Naive thymus-derived CD4-positive, alpha-beta T cell (primary cell): ENCODE results near the gene AMBRA1. TPM values are rescaled to one million over a fixed set of nuclear protein-coding genes. Genes with fewer than 3 reads are reported as not detected.

ENCODE experiments used
- microRNA-seq: library from miRNA; unstranded; fragments of <30 nt; microRNA quantifications from one replicate; pipeline ENCODE4 v1.2.0, GENCODE V29; 2022; ENCODE audit warnings: borderline microRNAs expressed
- polyA plus RNA-seq, 2 donors: library from polyadenylated mRNA; unstranded; fragments of 300-500 nt; fragmentation: Illumina TruSeq; gene quantifications; one replicate each; pipeline ENCODE4 v1.2.3, GENCODE V29; 2021
- total RNA-seq, 6 experiments: library from RNA in 5 of 6; stranded (reverse) in 5 of 6; gene quantifications; 1 replicate in 5 of 6; 2 replicates in 1 of 6; pipeline ENCODE4 v1.2.3 and lab custom pipeline; 2021 to 2026

AMBRA1 gene
- total and polyA plus RNA-seq, 7 experiments from 2014 or later: 8.9 to 48.7 (median 41.2) TPM

Small RNAs within 50 kb of the gene (microRNA-seq; reads per million reads assigned to microRNA genes)
- gene MIR3160-1 (not detected), gene MIR3160-2 (not detected), gene MIR4688 (not detected)

Other genes with a start within 250 kb of the AMBRA1 start
- gene DGKZ, start 246.6 kb downstream of the AMBRA1 start, total RNA-seq: 100 to 1,000 TPM; 146 to 291 (median 263) TPM
- 10 to 100 TPM; 41.5 to 70.5 TPM for gene DGKZ, start 246.6 kb downstream of the AMBRA1 start, polyA plus RNA-seq
- 10 to 100 TPM in 2 of 5 experiments, 1 to 10 TPM in 3; 4.9 to 13.5 (median 8.8) TPM for gene MDK, start 212.4 kb downstream of the AMBRA1 start, total RNA-seq
- under 1 TPM in 1 of 2 donors, not detected in 1; 0.35 TPM for gene MDK, start 212.4 kb downstream of the AMBRA1 start, polyA plus RNA-seq
- 1 to 10 TPM in 2 of 5 experiments, under 1 TPM in 1, not detected in 2; 0.48 to 3.5 (median 3.1) TPM for gene CHRM4, start 202.2 kb downstream of the AMBRA1 start, total RNA-seq
- under 1 TPM; 0.15 to 0.17 TPM for gene CHRM4, start 202.2 kb downstream of the AMBRA1 start, polyA plus RNA-seq
- gene HARBI1, start 23.2 kb upstream of the AMBRA1 start, total RNA-seq: 10 to 100 TPM in 2 of 5 experiments, 1 to 10 TPM in 3; 5.8 to 18.1 (median 8.0) TPM
- gene HARBI1, start 23.2 kb upstream of the AMBRA1 start, polyA plus RNA-seq: 1 to 10 TPM; 2.9 to 7.5 TPM
- gene ATG13, start 23.5 kb upstream of the AMBRA1 start, total RNA-seq: 100 to 1,000 TPM in 2 of 5 experiments, 10 to 100 TPM in 3; 70.0 to 114 (median 96.8) TPM
- 10 to 100 TPM; 75.9 to 77.5 TPM for gene ATG13, start 23.5 kb upstream of the AMBRA1 start, polyA plus RNA-seq
- 10 to 100 TPM; 44.6 to 82.5 (median 64.6) TPM for gene ARHGAP1, start 106.6 kb upstream of the AMBRA1 start, total RNA-seq
- gene ARHGAP1, start 106.6 kb upstream of the AMBRA1 start, polyA plus RNA-seq: 10 to 100 TPM; 44.2 to 69.9 TPM
- 10 to 100 TPM in 4 of 5 experiments, 1 to 10 TPM in 1; 7.8 to 20.0 (median 16.6) TPM for gene ZNF408, start 107.0 kb upstream of the AMBRA1 start, total RNA-seq
- 10 to 100 TPM in 1 of 2 donors, 1 to 10 TPM in 1; 7.0 to 14.1 TPM for gene ZNF408, start 107.0 kb upstream of the AMBRA1 start, polyA plus RNA-seq
- gene F2, start 125.2 kb upstream of the AMBRA1 start, total RNA-seq: under 1 TPM in 1 of 5 experiments, not detected in 4; 0.15 TPM
- not detected for gene F2, start 125.2 kb upstream of the AMBRA1 start, polyA plus RNA-seq